Activated CD8-positive, alpha-beta T cell treated with anti-CD3 and anti-CD28 coated beads for 36 hours (primary cell): ENCODE measurements around the gene FBXO2. TPM values are rescaled to one million over a fixed set of nuclear protein-coding genes. Genes with fewer than 3 reads are reported as not detected.

Experiments used
- ATAC-seq: fragments of 200-7000 bp; cut with Tn5 transposase; one replicate; pipeline ENCODE4 v1.10.0; 2021; ENCODE audit warnings: mild to moderate bottlenecking, moderate library complexity
- CTCF ChIA-PET: fragments of 350-600 bp; sonication (Branson Sonifier 250); formaldehyde crosslinking; loops from one replicate; lab custom pipeline; 2021; ENCODE audit warnings: antibody characterized with exemption; lab: Charles Lee
- POLR2A ChIA-PET: fragments of 350-600 bp; sonication (Branson Sonifier 250); formaldehyde crosslinking; loops from one replicate; lab custom pipeline; 2021; ENCODE audit warnings: antibody characterized with exemption; lab: Charles Lee
- DNase-seq: peaks from one replicate; pipeline ENCODE4 v3.0.0-alpha.2; 2020
- H3K27ac Mint-ChIP-seq: one replicate; pipeline ENCODE4 v1.8.0; 2021; ENCODE audit warnings: mild to moderate bottlenecking, mixed read lengths
- H3K27me3 Mint-ChIP-seq: one replicate; pipeline ENCODE4 v1.8.0; 2021; ENCODE audit warnings: mixed read lengths
- H3K36me3 Mint-ChIP-seq: one replicate; pipeline ENCODE4 v1.8.0; 2021; ENCODE audit warnings: low read depth, mixed read lengths
- H3K4me1 Mint-ChIP-seq: one replicate; pipeline ENCODE4 v1.8.0; 2021; ENCODE audit warnings: low read depth, mixed read lengths
- H3K4me3 Mint-ChIP-seq: one replicate; pipeline ENCODE4 v1.8.0; 2021; ENCODE audit warnings: mild to moderate bottlenecking, moderate library complexity, mixed read lengths
- H3K9me3 Mint-ChIP-seq: one replicate; pipeline ENCODE4 v1.8.0; 2021; ENCODE audit warnings: mixed read lengths
- intact Hi-C: fragments of 100-400 bp; cut with micrococcal nuclease; formaldehyde crosslinking; loops from one replicate; pipeline ENCODE4 v1.10.0; 2022
- total RNA-seq, 2 experiments: library from RNA; stranded (reverse); gene quantifications; one replicate each; pipeline ENCODE4 v1.2.3, GENCODE V29; 2021
- TF ChIP-seq, protein P1 (sequence below): fragments of 200-600 bp; IDR thresholded peaks from one replicate; pipeline ENCODE4 v1.8.0; 2022; ENCODE audit warnings: antibody characterized with exemption, mild to moderate bottlenecking

FBXO2 gene
- total RNA-seq, 2 experiments from 2014 or later = 1.7 to 1.9 TPM

DNA sequence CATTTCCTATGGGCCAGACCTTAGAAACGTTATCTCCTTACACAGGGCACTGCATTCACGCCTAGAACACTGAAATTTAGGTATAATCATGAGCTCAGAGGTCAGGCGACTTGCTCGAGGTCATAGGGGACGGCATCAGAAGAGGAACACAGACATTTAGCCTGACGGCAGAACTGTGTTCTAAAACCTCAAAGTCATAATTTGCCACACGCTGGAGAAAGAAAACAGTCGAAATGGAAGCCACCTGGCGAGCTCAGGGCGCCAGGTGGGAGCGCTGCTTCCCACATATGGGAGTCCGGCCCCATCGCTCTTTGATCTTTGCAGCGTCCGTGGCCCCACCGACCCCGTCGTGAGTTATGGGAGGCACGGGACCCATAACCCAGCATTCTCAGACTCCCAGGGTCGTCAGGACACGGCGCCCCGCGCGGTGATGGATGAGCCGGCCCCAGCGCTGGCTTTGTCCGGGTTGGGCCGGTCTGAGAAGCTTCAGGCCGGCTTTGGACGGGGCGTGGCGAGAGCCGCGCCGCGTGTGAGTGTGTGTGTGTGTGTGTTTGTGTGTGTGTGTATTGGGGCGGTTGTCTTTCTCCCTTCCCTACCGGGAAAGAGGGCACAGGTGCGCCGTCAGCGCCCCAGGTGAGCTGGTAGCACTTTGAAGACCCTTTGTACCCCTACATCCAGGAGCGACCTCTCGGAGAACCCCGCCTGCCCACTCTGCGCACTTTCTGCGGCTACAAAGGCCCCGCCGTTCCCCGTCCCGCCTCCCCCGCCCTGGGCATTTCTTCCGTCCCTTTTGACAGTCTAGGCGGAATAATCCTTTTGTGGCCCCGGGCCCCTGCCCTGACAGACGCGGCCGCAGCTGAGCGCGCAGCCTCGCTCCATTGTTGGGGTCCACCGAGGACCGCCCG is 36.4 kb upstream of the FBXO2 start:
- POLR2A ChIA-PET = interaction anchor here (0.6 to 1.7 kb wide), 7 partner anchors 9 to 218 kb away, joined by 3 to 6 read pairs (median 3); no protein-coding TSS in a partner anchor
- Mint-ChIP-seq H3K36me3 (no peaks in the 10 kb centered on the region), H3K27ac (no peak overlapping the region), H3K27me3 (peaks cover 36% of the 10 kb centered on the region), H3K9me3 (no peaks in the 10 kb centered on the region), H3K4me1 (peaks cover 22% of the 10 kb centered on the region), H3K4me3 (peak overlapping the region; percentile 42)
- intact Hi-C loops = no loop called here
- CTCF ChIA-PET = interaction anchor here (1.0 to 2.2 kb wide), 5 partner anchors 10 to 40 kb away, joined by 3 to 11 read pairs (median 5); partner anchors contain the start of gene FBXO6
- TF ChIP-seq, protein P1, sequence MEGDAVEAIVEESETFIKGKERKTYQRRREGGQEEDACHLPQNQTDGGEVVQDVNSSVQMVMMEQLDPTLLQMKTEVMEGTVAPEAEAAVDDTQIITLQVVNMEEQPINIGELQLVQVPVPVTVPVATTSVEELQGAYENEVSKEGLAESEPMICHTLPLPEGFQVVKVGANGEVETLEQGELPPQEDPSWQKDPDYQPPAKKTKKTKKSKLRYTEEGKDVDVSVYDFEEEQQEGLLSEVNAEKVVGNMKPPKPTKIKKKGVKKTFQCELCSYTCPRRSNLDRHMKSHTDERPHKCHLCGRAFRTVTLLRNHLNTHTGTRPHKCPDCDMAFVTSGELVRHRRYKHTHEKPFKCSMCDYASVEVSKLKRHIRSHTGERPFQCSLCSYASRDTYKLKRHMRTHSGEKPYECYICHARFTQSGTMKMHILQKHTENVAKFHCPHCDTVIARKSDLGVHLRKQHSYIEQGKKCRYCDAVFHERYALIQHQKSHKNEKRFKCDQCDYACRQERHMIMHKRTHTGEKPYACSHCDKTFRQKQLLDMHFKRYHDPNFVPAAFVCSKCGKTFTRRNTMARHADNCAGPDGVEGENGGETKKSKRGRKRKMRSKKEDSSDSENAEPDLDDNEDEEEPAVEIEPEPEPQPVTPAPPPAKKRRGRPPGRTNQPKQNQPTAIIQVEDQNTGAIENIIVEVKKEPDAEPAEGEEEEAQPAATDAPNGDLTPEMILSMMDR = no peak
- DNase-seq (no peak), ATAC-seq (no peak)

DNA sequence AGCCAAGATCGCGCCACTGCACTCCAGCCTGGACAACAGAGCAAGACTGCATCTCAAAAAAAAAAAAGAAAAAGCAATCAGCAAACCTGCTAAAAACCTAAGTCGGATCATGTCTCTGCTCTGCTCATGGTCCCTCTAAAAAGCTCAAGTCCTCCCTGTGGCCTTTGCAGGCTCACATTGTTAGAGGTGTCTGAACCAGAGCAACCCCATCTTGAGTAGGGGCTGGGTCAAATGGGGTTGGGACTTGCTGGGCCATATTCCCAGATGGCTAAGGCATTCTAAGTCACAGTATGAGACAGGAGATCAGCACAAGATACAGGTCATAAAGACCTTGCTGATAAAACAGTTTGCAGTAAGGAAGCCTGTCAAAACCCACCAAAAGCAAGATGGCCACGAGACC is 34.3 kb upstream of the FBXO2 start:
- no peak overlapping the region for H3K27ac Mint-ChIP-seq
- no peak for DNase-seq
- peaks cover 34% of the 10 kb centered on the region for H3K27me3 Mint-ChIP-seq
- no peaks in the 10 kb centered on the region for H3K9me3 Mint-ChIP-seq
- no peak for ATAC-seq
- TF ChIP-seq, protein P1 = no peak
- CTCF ChIA-PET = no interaction called here
- intact Hi-C loops = no loop called here
- POLR2A ChIA-PET = interaction anchor here (1.4 to 2.3 kb wide), 2 partner anchors 219 to 221 kb away, joined by 4 to 8 read pairs; no protein-coding TSS in a partner anchor
- no peaks in the 10 kb centered on the region for H3K36me3 Mint-ChIP-seq
- no peak overlapping the region for H3K4me3 Mint-ChIP-seq
- peaks cover 18% of the 10 kb centered on the region for H3K4me1 Mint-ChIP-seq

DNA sequence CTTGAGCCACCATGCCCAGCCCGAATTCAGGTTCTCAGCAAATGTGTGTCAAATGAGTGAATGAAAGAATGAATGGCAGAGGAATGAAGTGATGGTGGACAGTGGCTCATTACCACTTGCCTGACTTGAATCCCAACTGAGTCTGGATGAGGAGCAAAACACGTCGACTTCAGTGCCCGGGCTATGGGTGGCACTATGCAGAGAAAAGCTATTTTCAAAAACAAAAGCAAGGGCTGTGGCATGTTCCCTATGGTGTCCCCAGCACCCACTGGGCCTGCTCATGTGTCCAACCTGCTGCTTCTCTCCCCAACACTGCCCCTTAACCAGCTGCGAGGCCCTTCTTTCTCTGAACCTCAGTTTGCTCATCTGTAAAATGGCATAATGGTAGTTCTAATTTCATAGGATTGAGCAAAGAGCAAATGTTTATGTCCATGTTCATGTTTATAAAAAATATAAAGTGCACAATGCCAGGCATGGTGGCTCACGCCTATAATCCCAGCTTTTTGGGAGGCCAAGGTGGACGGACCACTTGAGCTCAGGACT is 31.1 kb upstream of the FBXO2 start:
- TF ChIP-seq, protein P1 = no peak
- no peak for ATAC-seq
- ChIA-PET POLR2A (interaction anchor here (0.7 kb wide), 1 partner anchor 34 kb away, joined by 3 read pairs; no protein-coding TSS in a partner anchor), CTCF (interaction anchor here (1.4 to 2.8 kb wide), 3 partner anchors 21 to 35 kb away, joined by 7 to 8 read pairs (median 7); partner anchors contain the start of gene FBXO6)
- Mint-ChIP-seq H3K36me3 (no peaks in the 10 kb centered on the region), H3K4me3 (no peak overlapping the region), H3K9me3 (no peaks in the 10 kb centered on the region), H3K27me3 (peaks cover 19% of the 10 kb centered on the region), H3K4me1 (peaks cover 4% of the 10 kb centered on the region), H3K27ac (no peak overlapping the region)
- DNase-seq = no peak
- intact Hi-C loops = no loop called here

DNA sequence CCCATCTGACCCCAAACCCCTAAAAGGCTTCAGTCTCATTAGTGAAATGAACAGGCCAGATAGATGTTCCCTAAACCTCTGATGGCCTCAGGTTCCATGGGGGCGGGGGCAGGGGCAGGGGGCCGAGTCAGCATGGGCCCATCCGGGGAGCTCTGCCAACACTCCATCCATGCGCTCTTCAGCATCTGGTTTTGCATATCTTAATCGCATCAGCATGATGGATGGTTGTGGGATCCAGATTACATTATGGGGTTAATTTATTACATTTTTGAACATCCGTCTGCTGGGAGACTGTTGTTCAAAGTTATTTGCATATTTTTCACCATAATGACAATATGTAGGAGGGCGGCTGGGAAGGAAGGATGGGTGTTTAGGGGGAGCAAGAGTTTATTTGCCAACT is 29.8 kb upstream of the FBXO2 start:
- Mint-ChIP-seq H3K36me3 (no peaks in the 10 kb centered on the region), H3K4me3 (no peak overlapping the region), H3K27me3 (peaks cover 11% of the 10 kb centered on the region), H3K27ac (no peak overlapping the region), H3K4me1 (peaks cover 10% of the 10 kb centered on the region), H3K9me3 (no peaks in the 10 kb centered on the region)
- ChIA-PET CTCF (interaction anchor here (2.8 kb wide), 2 partner anchors 19 to 34 kb away, joined by 8 to 12 read pairs; partner anchors contain the start of gene FBXO6), POLR2A (no interaction called here)
- TF ChIP-seq, protein P1 = no peak
- ATAC-seq (no peak), DNase-seq (no peak)
- intact Hi-C loops = no loop called here
